Esophagus squamous epithelium (tissue), 5 donors: Measurements from ENCODE around the gene TMEM11. TPM values are rescaled to one million over a fixed set of nuclear protein-coding genes. Genes with fewer than 3 reads are reported as not detected.
A peak's percentile ranks its signal among the peaks of the same experiment; 100 is the strongest.

Experiments
- DNase-seq: peaks from one replicate; lab custom pipeline; 2025; lab: John Stamatoyannopoulos, UW
- H3K27ac ChIP-seq, 4 donors: fragments of 200-600 bp; sonication (generic); one replicate each; pipeline ENCODE4 v1.5.1; 2016 to 2019; ENCODE audit warnings: mild to moderate bottlenecking in 1 of 4
- H3K27me3 ChIP-seq, 4 donors: fragments of 200-600 bp; sonication (generic); 1 replicate in 3 of 4; 2 replicates in 1 of 4; pipeline versions ENCODE4 v1.5.1 to v1.6.0; 2017 to 2021; ENCODE audit warnings: antibody characterized with exemption in 1 of 4
- H3K36me3 ChIP-seq, 3 donors: fragments of 200-600 bp; sonication (generic); one replicate each; pipeline ENCODE4 v1.5.1; 2016 to 2019
- H3K4me1 ChIP-seq, 3 donors: fragments of 200-600 bp; sonication (generic); one replicate each; pipeline ENCODE4 v1.5.1; 2017 to 2019
- H3K4me3 ChIP-seq, 4 donors: fragments of 200-600 bp; sonication (generic); 1 replicate in 3 of 4; 2 replicates in 1 of 4; pipeline ENCODE4 v1.5.1; 2016 to 2019; ENCODE audit warnings: mild to moderate bottlenecking in 2 of 4, moderate library complexity in 1 of 4
- H3K9me3 ChIP-seq, 3 donors: fragments of 200-600 bp; sonication (generic); one replicate each; pipeline ENCODE4 v1.5.1; 2016 to 2019
- CTCF ChIP-seq, 6 experiments: fragments of 450-650 bp in 4 of 6; fragments of 200-600 bp in 2 of 6; sonication (generic) in 2 of 6; IDR thresholded peaks; one replicate each; pipeline ENCODE4 v1.5.1; 2016 to 2019; ENCODE audit warnings: antibody characterized with exemption in 6 of 6, mild to moderate bottlenecking in 4 of 6, moderate library complexity in 4 of 6
- POLR2A ChIP-seq, 4 donors: fragments of 450-650 bp; IDR thresholded peaks; one replicate each; pipeline ENCODE4 v1.6.1; 2017; ENCODE audit warnings: antibody characterized with exemption in 4 of 4, mild to moderate bottlenecking in 4 of 4, moderate library complexity in 3 of 4
- WGBS, 2 donors: methylation state at CpG; one replicate each; pipeline ENCODE4 v1.1.5; 2018; 5-methylcytosine and 5-hydroxymethylcytosine counted together
- intact Hi-C: fragments of 100-400 bp; cut with DNase I; formaldehyde crosslinking; loops from one replicate; pipeline ENCODE4 v1.15.0; 2022
- total RNA-seq, 4 donors: library from RNA; depleted of rRNA; stranded (reverse); fragments of >200 nt; gene quantifications; one replicate each; pipeline ENCODE4 v1.1.0, GENCODE V29; 2016
- donor health status: DM: yes; HTN: yes; CAD: no.

TMEM11 gene
- total RNA-seq, 4 donors from 2014 or later, result 17.8 to 29.0 (median 20.2) TPM

- TF ChIP-seq CTCF (IDR thresholded peaks at IDR 0.05), result no peak
- no peak for TF ChIP-seq POLR2A (IDR thresholded peaks at IDR 0.05)
- Histone ChIP-seq H3K27me3 (no peaks in the 10 kb centered on the region), H3K27ac (peak overlapping the region in 3 of 4 donors; percentile 5 to 67 (median 62)), H3K4me1 (peaks cover 0 to 39% (median 11%) of the 10 kb centered on the region in 3 donors), H3K4me3 (no peak overlapping the region), H3K9me3 (no peaks in the 10 kb centered on the region), H3K36me3 (no peaks in the 10 kb centered on the region)
- WGBS, 2 donors, result 67 to 70% methylated on average over 2 of the region's 2 CpGs
- no peak for DNase-seq
- intact Hi-C loops, result no loop called here
Observed at GRCh38 chr17:21162394-21162775, 51.6 kb downstream of the TMEM11 start.

GRCh38 chr17:21161498-21162393 is 52.2 kb downstream of the TMEM11 start:
- H3K4me3 ChIP-seq, result no peak overlapping the region
- DNase-seq, result no peak
- TF ChIP-seq POLR2A (IDR thresholded peaks at IDR 0.05), result no peak
- no peak for TF ChIP-seq CTCF (IDR thresholded peaks at IDR 0.05)
- H3K9me3 ChIP-seq, result no peaks in the 10 kb centered on the region
- intact Hi-C loops, result no loop called here
- no peaks in the 10 kb centered on the region for H3K27me3 ChIP-seq
- 50 to 58% methylated on average over 7 of the region's 7 CpGs for WGBS, 2 donors
- H3K4me1 ChIP-seq, result peaks cover 0 to 33% (median 6%) of the 10 kb centered on the region in 3 donors
- H3K27ac ChIP-seq, result peak overlapping the region in 3 of 4 donors; percentile 55 to 67 (median 62)
- H3K36me3 ChIP-seq, result no peaks in the 10 kb centered on the region

GRCh38 chr17:21160401-21160800 is 53.6 kb downstream of the TMEM11 start:
- H3K9me3 ChIP-seq, result no peaks in the 10 kb centered on the region
- H3K4me1 ChIP-seq, result peaks cover 0 to 22% (median 0%) of the 10 kb centered on the region in 3 donors
- intact Hi-C loops, result no loop called here
- no peaks in the 10 kb centered on the region for H3K27me3 ChIP-seq
- no peak for DNase-seq
- H3K27ac ChIP-seq, result no peak overlapping the region
- no peak overlapping the region for H3K4me3 ChIP-seq
- TF ChIP-seq POLR2A (IDR thresholded peaks at IDR 0.05) (no peak), CTCF (IDR thresholded peaks at IDR 0.05) (no peak)
- H3K36me3 ChIP-seq, result no peaks in the 10 kb centered on the region

GRCh38 chr17:21157586-21158370 is 56.2 kb downstream of the TMEM11 start:
- Histone ChIP-seq H3K27me3 (no peaks in the 10 kb centered on the region), H3K9me3 (no peaks in the 10 kb centered on the region), H3K27ac (no peak overlapping the region), H3K4me1 (peaks cover 0 to 16% (median 0%) of the 10 kb centered on the region in 3 donors), H3K4me3 (no peak overlapping the region), H3K36me3 (no peaks in the 10 kb centered on the region)
- WGBS, 2 donors, result 40 to 62% methylated on average over 1 of the region's 1 CpG
- TF ChIP-seq POLR2A (IDR thresholded peaks at IDR 0.05) (no peak), CTCF (IDR thresholded peaks at IDR 0.05) (no peak)
- no peak for DNase-seq
- intact Hi-C loops, result no loop called here

- no peak overlapping the region for H3K27ac ChIP-seq
- H3K27me3 ChIP-seq, result no peaks in the 10 kb centered on the region
- 55 to 58% methylated on average over 1 of the region's 1 CpG for WGBS, 2 donors
- no peak for DNase-seq
- H3K4me1 ChIP-seq, result no peaks in the 10 kb centered on the region
- TF ChIP-seq CTCF (IDR thresholded peaks at IDR 0.05), result no peak
- no peak for TF ChIP-seq POLR2A (IDR thresholded peaks at IDR 0.05)
- intact Hi-C loops, result no loop called here
- H3K36me3 ChIP-seq, result peaks cover 0 to 2% (median 0%) of the 10 kb centered on the region in 3 donors
- no peak overlapping the region for H3K4me3 ChIP-seq
- peaks cover 0 to 4% (median 3%) of the 10 kb centered on the region in 3 donors for H3K9me3 ChIP-seq
Observed at GRCh38 chr17:21152731-21153130, 61.2 kb downstream of the TMEM11 start.
